Measurements from ENCODE around the gene FAM32A.

- TF ChIP-seq CTCF (IDR thresholded peaks at IDR 0.05) (no peak), POLR2AphosphoS5 (IDR thresholded peaks at IDR 0.05) (no peak), POLR2A (IDR thresholded peaks at IDR 0.05) (no peak), EP300 (IDR thresholded peaks at IDR 0.05; ENCODE audit: low read depth) (no peak)
These were observed 33.6 kb downstream of the FAM32A start for GRCh38 chr19:16218851-16219250.

Data from transverse colon (tissue), 4 donors.